ENCODE data around the gene EPHA6.
"Not testable (repeated sequence)": the region's sequence is repeated elsewhere in the genome, so short reads cannot be mapped to it uniquely, and the experiment has no call there.

The EPHA6 gene

DNA sequence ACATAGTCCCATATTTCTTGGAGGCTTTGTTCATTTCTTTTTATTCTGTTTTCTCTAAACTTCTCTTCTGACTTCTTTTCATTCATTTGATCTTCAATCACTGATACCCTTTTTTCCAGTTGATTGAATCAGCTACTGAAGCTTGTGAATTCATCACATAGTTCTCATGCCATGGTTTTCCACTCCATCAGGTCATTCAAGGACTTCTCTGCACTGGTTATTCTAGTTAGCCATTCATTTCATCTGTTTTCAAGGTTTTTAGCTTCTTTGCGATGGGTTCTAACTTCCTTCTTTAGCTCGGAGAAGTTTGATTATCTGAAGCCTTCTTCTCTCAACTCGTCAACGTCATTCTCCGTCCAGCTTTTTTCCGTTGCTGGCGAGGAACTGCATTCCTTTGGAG is 169.3 kb downstream of the EPHA6 start:
- not testable (repeated sequence) for H3K27me3 ChIP-seq (ENCODE audit: insufficient read depth, low read length); H3K27ac ChIP-seq (ENCODE audit: low read depth, low read length); H3K4me1 ChIP-seq (ENCODE audit: insufficient read depth, low read length); H3K9me3 ChIP-seq (ENCODE audit: insufficient read depth, low read depth, low read length); H3K4me3 ChIP-seq (ENCODE audit: low read length); H3K36me3 ChIP-seq (ENCODE audit: insufficient read depth, low read length); H3K9ac ChIP-seq (ENCODE audit: low read depth, low read length)
- over 99% methylated on average over 7 of the region's 7 CpGs for WGBS

DNA sequence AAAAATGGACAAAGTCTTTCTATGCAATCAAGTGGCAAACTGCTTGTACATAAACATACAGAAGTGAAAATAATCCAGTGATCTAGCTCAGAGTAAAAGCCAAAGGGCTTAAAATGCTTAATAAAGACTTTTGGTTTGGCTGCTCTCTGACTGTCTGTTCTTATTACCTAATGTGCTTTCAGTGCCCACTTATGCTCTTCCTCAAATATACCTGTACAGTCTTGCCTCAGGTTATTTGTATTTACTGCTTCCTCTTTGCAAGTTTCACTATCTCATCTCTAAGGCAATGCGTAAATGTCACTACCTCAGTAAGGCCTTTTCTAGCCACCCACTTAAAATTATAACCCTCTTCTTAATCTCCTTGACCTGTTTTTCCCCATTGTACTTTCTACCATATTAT is 171.8 kb downstream of the EPHA6 start:
- Histone ChIP-seq H3K4me1 (ENCODE audit: insufficient read depth, low read length) (no peaks in the 10 kb centered on the region), H3K9ac (ENCODE audit: low read depth, low read length) (no peak overlapping the region), H3K27ac (ENCODE audit: low read depth, low read length) (no peak overlapping the region), H3K36me3 (ENCODE audit: insufficient read depth, low read length) (no peaks in the 10 kb centered on the region), H3K4me3 (ENCODE audit: low read length) (no peak overlapping the region), H3K9me3 (ENCODE audit: insufficient read depth, low read depth, low read length) (peaks cover 5% of the 10 kb centered on the region; the same call in 1 of the 2 replicates), H3K27me3 (ENCODE audit: insufficient read depth, low read length) (no peaks in the 10 kb centered on the region)
- 93% methylated on average over 1 of the region's 1 CpG for WGBS

DNA sequence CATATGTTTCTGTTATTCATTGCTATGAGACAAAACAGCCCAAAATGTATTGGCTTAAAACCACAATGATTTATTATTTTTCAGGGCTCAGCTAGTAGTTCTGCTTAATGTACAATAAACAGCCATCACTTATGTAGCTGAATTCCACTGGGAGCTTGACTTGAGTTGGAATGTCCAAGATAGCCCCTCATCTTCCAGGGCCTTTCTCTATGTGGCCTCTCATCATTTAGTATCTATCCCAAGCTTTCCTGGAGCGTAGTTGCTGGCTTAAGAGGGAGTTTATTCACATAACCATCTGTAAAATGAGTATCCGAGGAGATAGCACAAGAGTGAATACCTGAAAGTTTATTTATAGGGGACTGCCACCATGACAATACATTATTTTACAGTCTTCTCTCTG is 176.8 kb downstream of the EPHA6 start:
- H3K9ac ChIP-seq (ENCODE audit: low read depth, low read length), result no peak overlapping the region
- H3K36me3 ChIP-seq (ENCODE audit: insufficient read depth, low read length), result no peaks in the 10 kb centered on the region
- no peaks in the 10 kb centered on the region for H3K27me3 ChIP-seq (ENCODE audit: insufficient read depth, low read length)
- no peaks in the 10 kb centered on the region for H3K9me3 ChIP-seq (ENCODE audit: insufficient read depth, low read depth, low read length)
- WGBS, result 100% methylated on average over 1 of the region's 2 CpGs
- H3K4me1 ChIP-seq (ENCODE audit: insufficient read depth, low read length), result no peaks in the 10 kb centered on the region
- H3K27ac ChIP-seq (ENCODE audit: low read depth, low read length), result no peak overlapping the region
- no peak overlapping the region for H3K4me3 ChIP-seq (ENCODE audit: low read length)

DNA sequence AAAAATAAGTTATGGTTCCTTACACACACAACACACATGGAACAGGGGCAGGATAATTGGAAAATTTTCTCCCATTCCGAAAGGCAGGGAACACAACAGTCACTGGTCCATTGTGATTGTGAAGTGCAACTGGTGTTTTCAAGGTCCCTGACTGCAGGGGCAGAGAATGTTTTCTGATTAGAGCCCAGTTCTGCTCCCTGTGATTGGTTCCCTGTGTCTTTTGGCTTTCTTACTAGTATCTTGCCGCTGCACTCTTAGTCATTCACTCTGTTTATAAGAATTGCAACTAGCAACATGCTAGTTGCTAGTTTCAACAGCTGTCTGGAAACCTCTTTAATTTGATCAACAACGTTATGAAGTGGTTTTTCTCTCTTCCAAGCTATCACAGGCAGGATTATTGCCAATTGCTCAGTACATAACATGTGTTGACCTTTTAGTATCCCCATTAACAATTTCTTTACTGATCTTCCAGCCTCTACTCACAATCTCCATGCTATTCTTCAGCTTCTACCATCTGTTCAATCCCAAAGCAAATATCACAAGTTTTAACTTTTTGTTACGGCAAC is 177.5 kb downstream of the EPHA6 start:
- WGBS, result 92% methylated on average over 4 of the region's 4 CpGs
- H3K9me3 ChIP-seq (ENCODE audit: insufficient read depth, low read depth, low read length), result no peaks in the 10 kb centered on the region
- H3K36me3 ChIP-seq (ENCODE audit: insufficient read depth, low read length), result no peaks in the 10 kb centered on the region
- H3K27me3 ChIP-seq (ENCODE audit: insufficient read depth, low read length), result no peaks in the 10 kb centered on the region
- no peaks in the 10 kb centered on the region for H3K4me1 ChIP-seq (ENCODE audit: insufficient read depth, low read length)
- no peak overlapping the region for H3K4me3 ChIP-seq (ENCODE audit: low read length)
- H3K27ac ChIP-seq (ENCODE audit: low read depth, low read length), result no peak overlapping the region
- H3K9ac ChIP-seq (ENCODE audit: low read depth, low read length), result no peak overlapping the region

DNA sequence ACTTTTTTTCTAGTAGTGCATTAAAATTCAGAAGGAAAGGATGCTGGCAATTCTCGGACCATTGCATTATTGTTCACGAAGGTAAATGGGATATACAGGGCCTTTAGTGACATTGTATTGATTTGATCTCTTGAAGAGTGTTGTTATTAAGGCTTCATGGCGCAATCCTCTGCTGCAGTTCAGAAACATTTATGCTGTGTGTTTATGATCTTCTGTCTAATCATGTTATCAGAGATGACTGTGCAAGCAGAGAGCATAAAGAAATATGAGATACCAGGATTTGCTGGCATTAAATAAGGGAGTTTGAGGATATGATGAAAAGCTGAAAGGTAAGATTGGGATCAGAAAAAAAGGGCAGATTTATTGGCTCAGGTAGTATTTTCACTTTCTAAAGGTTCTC is 180.6 kb downstream of the EPHA6 start:
- H3K4me1 ChIP-seq (ENCODE audit: insufficient read depth, low read length), result no peaks in the 10 kb centered on the region
- no peak overlapping the region for H3K4me3 ChIP-seq (ENCODE audit: low read length)
- no peak overlapping the region for H3K9ac ChIP-seq (ENCODE audit: low read depth, low read length)
- no peak overlapping the region for H3K27ac ChIP-seq (ENCODE audit: low read depth, low read length)
- H3K36me3 ChIP-seq (ENCODE audit: insufficient read depth, low read length), result no peaks in the 10 kb centered on the region
- H3K27me3 ChIP-seq (ENCODE audit: insufficient read depth, low read length), result no peaks in the 10 kb centered on the region
- no peaks in the 10 kb centered on the region for H3K9me3 ChIP-seq (ENCODE audit: insufficient read depth, low read depth, low read length)
- WGBS, result 94% methylated on average over 3 of the region's 3 CpGs

DNA sequence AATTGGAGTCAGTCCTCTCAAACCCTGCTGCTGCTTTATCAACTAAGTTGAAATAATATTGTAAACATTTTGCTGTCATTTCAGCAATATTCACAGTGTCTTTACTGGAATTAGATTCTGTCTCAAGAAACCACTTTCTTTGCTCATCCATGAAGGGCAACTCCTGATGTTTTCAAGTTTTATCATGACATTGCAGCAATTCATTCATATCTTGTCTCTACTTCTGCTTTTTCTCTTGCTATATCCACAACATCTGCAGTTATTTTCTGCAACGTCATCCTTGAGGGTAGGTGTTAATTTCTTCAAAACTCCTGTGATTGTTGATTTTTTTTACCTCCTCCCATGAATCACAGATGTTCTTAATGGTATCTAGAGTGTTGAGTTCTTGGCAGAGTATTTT is 181.6 kb downstream of the EPHA6 start:
- Histone ChIP-seq H3K4me3 (ENCODE audit: low read length) (no peak overlapping the region), H3K9me3 (ENCODE audit: insufficient read depth, low read depth, low read length) (no peaks in the 10 kb centered on the region), H3K4me1 (ENCODE audit: insufficient read depth, low read length) (no peaks in the 10 kb centered on the region), H3K27ac (ENCODE audit: low read depth, low read length) (no peak overlapping the region), H3K9ac (ENCODE audit: low read depth, low read length) (no peak overlapping the region), H3K27me3 (ENCODE audit: insufficient read depth, low read length) (no peaks in the 10 kb centered on the region), H3K36me3 (ENCODE audit: insufficient read depth, low read length) (no peaks in the 10 kb centered on the region)
- no CpG with 5 or more reads among the region's 1 CpG for WGBS

DNA sequence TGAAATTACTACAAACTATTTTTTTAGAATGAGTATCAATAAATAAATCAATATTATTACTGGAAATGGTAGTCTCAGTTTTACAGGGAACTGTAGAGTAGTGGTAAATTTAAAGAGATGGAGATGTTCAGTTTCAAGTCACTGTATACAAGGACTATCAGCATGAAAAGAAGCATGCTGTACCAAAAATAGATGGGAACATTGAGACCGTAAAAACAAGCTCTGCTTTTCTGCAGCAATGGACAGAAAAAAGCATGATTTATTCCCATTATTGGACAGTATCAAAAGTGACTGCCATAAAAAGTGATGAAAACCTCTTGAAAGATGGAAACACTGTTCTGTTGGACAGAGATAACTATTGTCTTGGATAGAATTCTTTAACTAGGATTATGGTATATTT is 187.2 kb downstream of the EPHA6 start:
- Histone ChIP-seq H3K4me3 (ENCODE audit: low read length) (no peak overlapping the region), H3K27me3 (ENCODE audit: insufficient read depth, low read length) (no peaks in the 10 kb centered on the region), H3K4me1 (ENCODE audit: insufficient read depth, low read length) (no peaks in the 10 kb centered on the region), H3K27ac (ENCODE audit: low read depth, low read length) (no peak overlapping the region), H3K36me3 (ENCODE audit: insufficient read depth, low read length) (no peaks in the 10 kb centered on the region), H3K9ac (ENCODE audit: low read depth, low read length) (no peak overlapping the region), H3K9me3 (ENCODE audit: insufficient read depth, low read depth, low read length) (no peaks in the 10 kb centered on the region)
- WGBS, result 83% methylated on average over 1 of the region's 1 CpG

DNA sequence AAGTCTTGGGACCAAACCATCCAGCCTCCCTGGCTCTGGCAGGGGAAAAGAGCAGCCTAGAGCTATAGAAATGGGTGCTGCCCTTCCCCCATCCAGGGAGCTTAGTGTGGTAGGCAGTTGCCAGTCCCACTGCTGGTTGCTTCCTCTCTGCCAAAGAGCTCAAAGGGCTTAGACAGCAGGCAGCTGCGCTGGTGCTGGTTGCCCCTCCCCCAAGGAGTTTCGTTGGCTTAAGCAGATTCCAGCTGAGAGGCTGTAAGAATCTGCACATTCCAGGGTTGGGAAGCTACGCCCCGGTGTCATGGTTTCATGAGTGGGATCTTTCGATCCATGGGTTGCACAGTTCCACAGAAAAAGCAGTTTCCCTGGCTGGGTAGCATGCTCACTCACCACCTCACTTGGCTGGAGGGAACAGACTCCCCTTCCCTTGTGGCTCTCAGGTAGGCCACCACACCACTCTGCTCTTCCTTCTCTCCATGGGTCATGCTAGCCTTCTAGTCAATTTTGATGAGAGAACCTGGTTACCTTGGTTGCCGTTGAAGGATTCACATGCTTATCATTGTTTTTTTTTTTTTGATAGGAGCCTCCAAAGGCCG is 195.1 kb downstream of the EPHA6 start:
- no peak overlapping the region for H3K4me3 ChIP-seq (ENCODE audit: low read length)
- no peak overlapping the region for H3K27ac ChIP-seq (ENCODE audit: low read depth, low read length)
- 72% methylated on average over 7 of the region's 7 CpGs for WGBS

DNA sequence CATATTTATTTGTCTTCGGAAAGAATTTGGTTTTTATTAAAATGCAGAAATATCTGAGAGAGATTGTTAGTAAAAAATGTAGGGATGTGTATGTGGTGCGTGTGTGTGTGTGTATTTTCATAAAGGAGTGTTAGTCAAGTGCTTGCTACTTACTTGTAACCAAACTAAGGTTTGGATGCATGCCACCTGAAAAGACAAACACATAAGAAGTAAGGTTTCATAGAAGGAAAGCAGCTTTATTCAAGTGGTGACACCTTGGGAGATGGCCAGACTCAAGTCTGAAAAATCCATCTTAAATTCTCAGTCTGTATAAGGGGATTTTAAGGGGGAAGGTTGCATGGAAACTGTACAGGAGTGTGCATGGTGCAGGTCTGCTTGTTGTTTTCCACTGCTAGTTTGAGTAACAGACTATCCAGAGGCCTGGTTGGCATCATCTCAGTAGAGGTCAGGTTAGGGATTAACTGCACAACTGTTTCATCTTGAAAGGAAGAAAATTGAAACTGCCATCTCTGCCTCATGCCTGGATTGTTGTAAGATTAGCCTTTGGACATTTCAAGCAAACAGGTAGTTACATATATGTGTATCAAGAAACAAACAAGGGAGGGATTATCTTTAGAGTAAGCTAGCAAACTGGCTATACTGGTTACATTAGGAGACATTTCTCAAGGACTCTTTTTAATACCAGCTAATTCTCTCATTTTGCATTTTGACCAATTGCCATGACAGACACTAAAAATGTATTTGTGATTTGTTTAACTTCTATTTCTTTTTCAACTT is 196.7 kb downstream of the EPHA6 start:
- 93% methylated on average over 2 of the region's 2 CpGs for WGBS
- H3K27ac ChIP-seq (ENCODE audit: low read depth, low read length), result no peak overlapping the region

More for the DNA sequence above, 195.1 kb downstream of the EPHA6 start:
- no peaks in the 10 kb centered on the region for H3K27me3 ChIP-seq (ENCODE audit: insufficient read depth, low read length)
- H3K4me1 ChIP-seq (ENCODE audit: insufficient read depth, low read length), result peaks cover 9% of the 10 kb centered on the region
- no peak overlapping the region for H3K9ac ChIP-seq (ENCODE audit: low read depth, low read length)
- no peaks in the 10 kb centered on the region for H3K36me3 ChIP-seq (ENCODE audit: insufficient read depth, low read length)
- H3K9me3 ChIP-seq (ENCODE audit: insufficient read depth, low read depth, low read length), result no peaks in the 10 kb centered on the region

DNA sequence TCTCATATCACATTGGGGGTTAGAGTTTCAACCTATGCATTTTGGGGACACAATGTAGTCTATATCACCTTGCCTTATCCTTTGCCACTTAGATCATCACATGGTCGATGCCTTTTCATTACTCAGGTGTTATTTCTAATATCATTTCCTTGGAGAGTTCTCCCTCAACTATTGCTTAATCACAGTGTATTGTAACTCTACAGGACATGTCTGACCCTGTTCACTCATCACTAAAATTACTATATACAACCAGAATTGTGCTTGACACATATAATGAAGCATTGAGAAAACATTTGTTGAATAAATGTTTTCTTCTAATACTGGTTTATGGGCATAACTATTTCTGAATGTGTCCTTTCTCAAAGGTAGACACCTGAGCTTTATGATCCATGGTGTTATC is 207.4 kb downstream of the EPHA6 start:
- Histone ChIP-seq H3K27me3 (ENCODE audit: insufficient read depth, low read length) (no peaks in the 10 kb centered on the region), H3K4me3 (ENCODE audit: low read length) (no peak overlapping the region), H3K36me3 (ENCODE audit: insufficient read depth, low read length) (no peaks in the 10 kb centered on the region), H3K9ac (ENCODE audit: low read depth, low read length) (no peak overlapping the region), H3K4me1 (ENCODE audit: insufficient read depth, low read length) (no peaks in the 10 kb centered on the region), H3K27ac (ENCODE audit: low read depth, low read length) (no peak overlapping the region), H3K9me3 (ENCODE audit: insufficient read depth, low read depth, low read length) (no peaks in the 10 kb centered on the region)
- WGBS, result 87% methylated on average over 1 of the region's 1 CpG

More for the DNA sequence above, 196.7 kb downstream of the EPHA6 start:
- H3K4me1 ChIP-seq (ENCODE audit: insufficient read depth, low read length), result peaks cover 9% of the 10 kb centered on the region
- H3K9ac ChIP-seq (ENCODE audit: low read depth, low read length), result no peak overlapping the region
- H3K4me3 ChIP-seq (ENCODE audit: low read length), result no peak overlapping the region
- H3K9me3 ChIP-seq (ENCODE audit: insufficient read depth, low read depth, low read length), result no peaks in the 10 kb centered on the region
- H3K27me3 ChIP-seq (ENCODE audit: insufficient read depth, low read length), result no peaks in the 10 kb centered on the region
- no peaks in the 10 kb centered on the region for H3K36me3 ChIP-seq (ENCODE audit: insufficient read depth, low read length)

DNA sequence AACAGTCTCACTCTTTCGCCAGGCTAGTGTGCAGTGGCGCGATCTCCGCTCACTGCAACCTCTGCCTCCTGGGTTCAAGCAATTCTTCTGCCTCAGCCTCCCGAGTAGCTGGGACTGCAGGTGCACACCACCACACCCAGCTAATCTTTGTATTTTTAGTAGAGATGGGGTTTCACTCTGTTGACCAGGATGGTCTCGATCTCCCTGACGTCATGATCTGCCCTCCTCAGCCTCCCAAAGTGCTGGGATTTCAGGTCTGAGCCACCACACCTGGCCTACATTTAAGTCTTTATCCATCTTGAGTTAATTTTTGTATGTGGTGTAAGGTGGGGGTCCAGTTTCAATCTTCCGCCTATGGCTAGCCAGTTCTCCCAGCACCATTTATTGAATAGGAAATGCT is 211.2 kb downstream of the EPHA6 start:
- not testable (repeated sequence) for H3K36me3 ChIP-seq (ENCODE audit: insufficient read depth, low read length); H3K27ac ChIP-seq (ENCODE audit: low read depth, low read length); H3K4me3 ChIP-seq (ENCODE audit: low read length); H3K9ac ChIP-seq (ENCODE audit: low read depth, low read length); H3K27me3 ChIP-seq (ENCODE audit: insufficient read depth, low read length); H3K4me1 ChIP-seq (ENCODE audit: insufficient read depth, low read length); H3K9me3 ChIP-seq (ENCODE audit: insufficient read depth, low read depth, low read length)
- 91% methylated on average over 8 of the region's 8 CpGs for WGBS

Data from HUES64 (cell line).